ENCODE measurements around the gene ALDH1L2.

The ALDH1L2 gene

GRCh38 chr12:105032703-105033357, 51.4 kb downstream of the ALDH1L2 start:
- DNase-seq (ENCODE audit: low read depth in 2 of 2) = no peak

DNA sequence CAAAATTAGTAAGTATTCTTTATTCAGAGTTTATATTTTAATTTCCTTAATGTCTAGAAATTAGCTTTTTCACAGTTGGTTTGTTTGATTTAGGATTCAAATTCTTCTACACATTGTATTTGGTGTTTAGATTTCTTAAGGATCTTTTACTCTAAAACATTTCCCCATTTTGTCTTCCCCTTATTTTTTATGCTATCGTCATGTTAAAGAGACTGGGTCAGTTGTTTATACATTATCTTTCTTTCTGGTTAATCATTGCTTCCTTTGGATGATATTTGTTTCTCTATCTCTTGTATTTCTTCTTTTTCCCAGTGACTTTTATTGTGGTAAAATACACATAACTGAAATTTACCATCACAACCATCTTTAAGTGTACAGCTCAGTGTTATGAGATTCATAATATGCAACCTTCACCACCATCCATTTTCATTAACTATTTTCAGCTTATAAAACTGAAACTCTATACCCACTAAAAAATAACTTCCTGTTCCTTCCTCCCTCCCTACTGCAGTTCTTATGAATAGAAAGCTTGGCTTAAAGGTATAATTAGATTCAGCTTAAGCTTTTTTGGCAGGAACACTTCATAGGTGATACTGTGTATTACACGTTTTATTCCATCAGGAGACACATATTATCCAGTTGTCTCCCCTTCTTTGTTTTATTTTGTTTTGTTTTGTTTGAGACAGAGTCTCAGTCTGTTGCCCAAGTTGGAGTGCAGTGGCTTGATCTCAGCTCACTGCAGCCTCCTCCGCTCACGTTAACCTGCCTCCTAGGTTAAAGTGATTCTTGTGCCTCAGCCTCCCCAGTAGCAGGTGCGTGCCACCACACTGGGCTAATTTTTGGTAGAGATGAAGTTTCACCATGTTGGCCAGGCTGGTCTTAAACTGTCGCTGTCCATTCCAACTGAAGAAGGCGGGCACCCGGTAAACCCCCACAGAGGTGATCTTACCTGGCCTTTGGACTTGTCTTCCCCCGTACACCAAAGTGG, 53.1 kb downstream of the ALDH1L2 start:
- DNase-seq (ENCODE audit: low read depth in 2 of 2) = no peak

- no peak for DNase-seq (ENCODE audit: low read depth in 2 of 2)
Measured at GRCh38 chr12:105026411-105026810, 57.8 kb downstream of the ALDH1L2 start.

- no peak for DNase-seq (ENCODE audit: low read depth in 2 of 2)
Measured at GRCh38 chr12:105025890-105026289, 58.4 kb downstream of the ALDH1L2 start.

- no peak for DNase-seq (ENCODE audit: low read depth in 2 of 2)
Measured at GRCh38 chr12:105024928-105025327, 59.3 kb downstream of the ALDH1L2 start.

- no peak for DNase-seq (ENCODE audit: low read depth in 2 of 2)
Measured at GRCh38 chr12:105020241-105020962, 63.9 kb downstream of the ALDH1L2 start.

DNA sequence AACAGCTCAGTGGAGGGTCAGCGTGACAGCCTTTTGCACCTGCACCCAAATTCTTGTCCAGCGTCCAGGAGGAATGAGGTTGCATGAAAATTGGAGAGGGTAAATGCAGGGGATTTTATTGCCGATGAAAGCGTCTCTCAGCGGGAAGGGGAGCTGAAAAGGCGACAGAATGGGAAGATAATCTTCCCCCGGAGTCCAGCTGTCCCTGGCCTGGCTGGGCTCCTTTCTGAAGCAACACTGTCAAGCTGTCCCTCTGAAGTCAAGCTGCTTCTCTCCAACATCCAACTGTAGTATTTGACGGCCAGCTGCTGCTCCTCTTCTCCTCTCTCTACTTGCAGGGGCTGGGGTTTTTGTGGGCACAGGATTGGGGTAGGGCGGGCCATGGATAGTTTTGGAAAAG, 65.5 kb downstream of the ALDH1L2 start:
- DNase-seq (ENCODE audit: low read depth in 2 of 2) = no peak

DNA sequence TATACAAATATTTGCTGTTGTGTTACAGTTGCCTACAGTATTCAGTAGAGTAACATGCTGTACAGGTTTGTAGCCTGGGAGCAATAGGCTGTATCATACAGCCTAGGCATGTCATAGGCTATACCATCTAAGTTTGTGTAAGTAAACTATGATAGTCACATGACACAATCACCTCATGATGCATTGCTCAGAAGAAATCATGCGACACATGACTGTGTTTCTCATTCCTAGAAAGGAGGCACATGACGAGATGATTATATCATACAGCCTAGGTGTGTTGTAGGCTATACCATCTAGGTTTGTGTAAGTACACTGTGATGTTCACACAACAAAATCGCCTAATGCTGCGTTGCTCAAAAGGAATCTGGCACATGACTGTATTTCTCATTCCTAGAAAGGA, 66.2 kb downstream of the ALDH1L2 start:
- DNase-seq (ENCODE audit: low read depth in 2 of 2) = no peak

DNA sequence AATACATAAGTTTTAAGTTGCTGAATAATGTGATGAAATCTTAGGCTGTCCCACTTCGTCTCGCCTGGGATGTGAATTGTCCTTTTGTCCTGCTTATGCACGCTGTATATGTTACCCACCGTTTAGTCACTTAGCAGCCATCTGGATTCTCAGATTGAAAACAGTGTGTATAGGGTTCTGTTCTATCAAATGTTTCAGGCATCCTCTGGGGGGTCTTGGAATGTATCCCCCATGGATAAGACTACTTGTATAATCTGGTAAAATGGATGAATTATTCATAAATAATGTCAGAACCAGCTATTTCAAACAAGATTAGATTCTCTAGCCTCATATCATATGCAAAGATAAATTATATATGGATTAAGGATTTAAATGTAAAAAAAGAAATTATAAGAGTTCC, 68.7 kb downstream of the ALDH1L2 start:
- no peak for DNase-seq (ENCODE audit: low read depth in 2 of 2)

GRCh38 chr12:105014603-105015002, 69.7 kb downstream of the ALDH1L2 start:
- DNase-seq (ENCODE audit: low read depth in 2 of 2) = no peak

- DNase-seq (ENCODE audit: low read depth in 2 of 2) = no peak
Measured at GRCh38 chr12:105013892-105014291, 70.4 kb downstream of the ALDH1L2 start.

- DNase-seq (ENCODE audit: low read depth in 2 of 2) = no peak
Measured at GRCh38 chr12:105001476-105001875, 82.8 kb downstream of the ALDH1L2 start.

DNA sequence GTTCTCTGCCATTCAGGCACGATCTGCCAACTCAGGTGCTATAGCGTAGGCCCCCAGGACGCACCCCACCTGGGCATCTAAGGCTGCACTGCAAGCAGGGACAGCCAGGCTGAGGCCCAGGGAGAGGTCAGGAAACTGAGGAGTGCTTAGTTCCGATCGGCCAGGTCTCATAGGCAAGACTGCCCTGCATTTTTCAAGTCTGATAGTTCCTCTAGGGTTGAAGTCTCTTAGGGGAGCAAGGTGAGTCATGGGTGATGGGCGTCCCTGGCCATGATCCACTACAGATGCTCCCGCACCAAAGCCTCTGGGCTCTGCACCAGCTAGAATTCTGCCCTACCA, 84.9 kb downstream of the ALDH1L2 start:
- DNase-seq (ENCODE audit: low read depth in 2 of 2) = no peak

- no peak for DNase-seq (ENCODE audit: low read depth in 2 of 2)
Measured at GRCh38 chr12:104998423-104999346, 85.6 kb downstream of the ALDH1L2 start.

GRCh38 chr12:104997541-104997940, 86.7 kb downstream of the ALDH1L2 start:
- DNase-seq (ENCODE audit: low read depth in 2 of 2) = no peak

- no peak for DNase-seq (ENCODE audit: low read depth in 2 of 2)
Measured at GRCh38 chr12:104994336-104994735, 89.9 kb downstream of the ALDH1L2 start.

DNA sequence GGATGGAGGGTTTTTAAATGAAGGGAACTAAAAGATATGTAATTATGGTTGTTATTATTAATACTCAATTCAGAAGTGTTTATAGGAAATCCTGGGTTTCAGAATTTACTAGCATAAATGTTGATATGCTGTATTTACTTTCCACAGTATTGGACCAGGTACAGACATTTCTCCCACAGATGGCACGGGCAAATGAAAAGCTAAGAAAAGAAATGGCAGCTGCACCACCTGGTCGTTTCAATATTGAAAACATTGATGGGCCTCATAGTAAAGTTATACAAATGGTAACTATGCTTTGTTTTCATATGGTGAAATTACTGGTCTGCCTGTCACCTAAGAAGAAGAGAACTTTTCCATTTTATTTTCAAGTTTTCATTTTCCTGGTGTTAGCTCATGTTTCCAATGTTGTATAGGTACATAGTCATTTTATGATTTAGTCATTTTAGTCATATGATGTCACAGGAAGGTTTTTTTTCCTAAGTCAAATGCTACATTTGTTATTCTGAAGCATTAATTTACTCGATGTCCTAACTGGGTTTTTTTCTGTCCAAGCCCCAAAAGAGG, 92.6 kb downstream of the ALDH1L2 start:
- no peak for DNase-seq (ENCODE audit: low read depth in 2 of 2)

- DNase-seq (ENCODE audit: low read depth in 2 of 2) = no peak
Measured at GRCh38 chr12:104990950-104991349, 93.3 kb downstream of the ALDH1L2 start.

DNA sequence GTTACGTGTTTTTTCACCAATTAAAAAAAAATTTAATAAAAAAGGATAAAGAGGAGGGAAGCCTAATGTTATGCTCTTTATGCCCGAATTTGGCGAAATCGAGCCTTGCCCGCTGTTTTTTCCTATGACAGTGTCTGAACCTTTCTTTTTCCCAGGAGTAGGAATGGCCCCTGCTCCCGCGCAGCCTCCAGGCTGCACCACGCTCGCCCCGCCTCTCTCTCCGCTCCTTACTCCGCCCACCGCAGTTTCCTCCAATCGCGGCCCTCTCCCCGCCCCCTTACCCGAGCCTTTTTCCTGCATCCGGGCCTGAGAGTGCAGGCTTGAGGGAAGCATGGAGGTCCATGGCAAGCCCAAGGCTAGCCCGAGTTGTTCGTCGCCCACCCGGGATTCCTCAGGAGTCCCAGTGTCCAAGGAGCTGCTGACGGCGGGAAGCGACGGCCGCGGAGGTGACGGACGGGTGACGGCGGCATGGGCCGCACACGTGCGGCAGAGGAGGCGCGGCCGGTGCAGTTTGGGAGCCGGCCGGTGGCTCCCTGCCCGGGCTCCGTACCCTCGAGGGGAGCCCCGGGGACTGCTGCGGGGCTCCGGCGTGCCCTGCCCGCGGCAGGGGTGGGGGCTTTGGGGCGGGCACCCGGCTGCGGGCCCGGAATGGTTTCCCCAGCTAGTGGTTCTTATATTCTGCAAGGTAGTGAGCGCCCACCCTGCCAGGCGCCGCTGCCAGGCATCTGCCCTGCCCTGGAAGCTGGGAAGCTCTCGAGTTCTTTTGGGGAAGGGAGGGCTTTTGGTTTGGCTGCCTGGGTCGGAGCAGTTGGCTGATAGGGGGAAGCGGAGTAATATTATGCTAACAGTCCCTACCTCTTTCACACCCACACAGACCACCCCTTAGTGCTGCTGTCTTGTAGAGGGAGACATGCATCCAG, 98.0 kb downstream of the ALDH1L2 start, which contains the start of gene NOPCHAP1:
NOPCHAP1 (plus strand) TSS at position 295 of the 920 bp plus-strand sequence; CDS start at position 332, 37 bp downstream.
- peak; percentile 75 to 80 for DNase-seq (ENCODE audit: low read depth in 2 of 2)

DNA sequence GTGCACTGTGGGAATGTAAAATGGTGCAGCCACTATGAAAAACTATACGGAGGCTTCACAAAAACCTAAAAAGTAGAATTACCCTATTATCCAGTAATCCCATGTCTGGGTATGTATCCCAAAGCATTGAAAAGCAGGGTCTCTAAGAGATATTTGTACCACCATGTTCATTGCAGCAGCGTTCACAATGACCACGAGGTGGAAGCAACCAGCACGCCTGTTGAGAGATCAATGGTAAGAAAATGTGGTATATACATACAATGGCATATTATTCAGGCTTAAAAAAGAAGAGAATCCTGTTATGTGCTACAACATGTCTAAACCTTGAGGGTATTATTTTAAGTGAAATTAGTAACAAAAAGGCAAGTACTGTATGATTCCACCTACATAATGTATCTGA, 99.1 kb downstream of the ALDH1L2 start:
- DNase-seq (ENCODE audit: low read depth in 2 of 2) = no peak
